IMR-90 (cell line): ENCODE results near the gene TFDP2. TPM values are rescaled to one million over a fixed set of nuclear protein-coding genes. Genes with fewer than 3 reads are reported as not detected.

Experiments used
- ATAC-seq: fragments of 200-7000 bp; cut with Tn5 transposase; 2 replicates; pipeline ENCODE4 v1.9.1; 2020; ENCODE audit warnings: low read depth, mild to moderate bottlenecking, moderate library complexity
- BruUV-seq: library from RNA; stranded (reverse); fragments of 400-500 nt; replicated peaks from 2 replicates; lab custom pipeline; 2021; lab: Mats Ljungman, UMichigan
- CTCF ChIA-PET: fragments of 300-600 bp; formaldehyde crosslinking; extraction: SDS; loops from one replicate; lab custom pipeline; 2021; ENCODE audit warnings: antibody characterized with exemption; lab: Yijun Ruan, JAX
- POLR2A ChIA-PET: fragments of 300-600 bp; sonication (Branson Sonifier 250); formaldehyde crosslinking; loops from one replicate; lab custom pipeline; 2022; ENCODE audit warnings: antibody characterized with exemption; ENCODE audit not compliant: unreplicated experiment; lab: Charles Lee
- DNase-seq: peaks from one replicate; pipeline ENCODE4 v3.0.0; 2013
- H2AFZ ChIP-seq: replicated peaks from 2 replicates; pipeline ENCODE3; 2013; ENCODE audit warnings: low read length, mild to moderate bottlenecking; ENCODE audit not compliant: poor library complexity
- H2AK5ac ChIP-seq: 2 replicates; pipeline ENCODE4 v1.6.1; 2013; ENCODE audit warnings: low read depth, low read length, inconsistent platforms
- H2AK9ac ChIP-seq: replicated peaks from 2 replicates; pipeline ENCODE3; 2013; ENCODE audit warnings: mild to moderate bottlenecking, low read depth, low read length, moderate library complexity; ENCODE audit not compliant: poor library complexity
- H2BK120ac ChIP-seq: 2 replicates; pipeline ENCODE4 v1.6.1; 2013; ENCODE audit warnings: low read depth, low read length, inconsistent platforms
- H2BK15ac ChIP-seq: 3 replicates; pipeline ENCODE4 v1.6.1; 2013; ENCODE audit warnings: low read depth, low read length, inconsistent platforms
- H2BK20ac ChIP-seq: 2 replicates; pipeline ENCODE4 v1.6.1; 2013; ENCODE audit warnings: low read depth, mild to moderate bottlenecking, inconsistent platforms, low read length, moderate library complexity
- H2BK5ac ChIP-seq: 2 replicates; pipeline ENCODE4 v1.6.1; 2013; ENCODE audit warnings: mild to moderate bottlenecking, low read depth, low read length, inconsistent platforms; ENCODE audit not compliant: poor library complexity, severe bottlenecking
- H3K14ac ChIP-seq: replicated peaks from 2 replicates; pipeline ENCODE4 v1.6.1; 2013; ENCODE audit warnings: low read depth, low read length, inconsistent platforms
- H3K18ac ChIP-seq: 2 replicates; pipeline ENCODE4 v1.6.1; 2013; ENCODE audit warnings: low read depth, low read length, control low read depth
- H3K23ac ChIP-seq: 2 replicates; pipeline ENCODE4 v1.6.1; 2013; ENCODE audit warnings: low read depth, low read length, inconsistent platforms
- H3K27ac ChIP-seq: 2 replicates; pipeline ENCODE4 v1.5.1; 2013; ENCODE audit warnings: mild to moderate bottlenecking, control low read depth, low read length; ENCODE audit not compliant: insufficient read depth
- H3K27me3 ChIP-seq: 2 replicates; pipeline ENCODE4 v1.6.1; 2013; ENCODE audit warnings: low read length; ENCODE audit not compliant: control insufficient read depth, insufficient read depth
- H3K36me3 ChIP-seq: 2 replicates; pipeline ENCODE4 v1.6.1; 2013; ENCODE audit warnings: low read length, mixed read lengths; ENCODE audit not compliant: control insufficient read depth, insufficient read depth
- H3K4ac ChIP-seq: 2 replicates; pipeline ENCODE4 v1.6.1; 2013; ENCODE audit warnings: low read depth, low read length, inconsistent platforms
- H3K4me1 ChIP-seq: 2 replicates; pipeline ENCODE4 v1.6.1; 2013; ENCODE audit warnings: low read length, mixed read lengths; ENCODE audit not compliant: control insufficient read depth, insufficient read depth
- H3K4me2 ChIP-seq: 2 replicates; pipeline ENCODE4 v1.6.1; 2013; ENCODE audit warnings: low read depth, mild to moderate bottlenecking, control low read depth, low read length, moderate library complexity
- H3K4me3 ChIP-seq: 2 replicates; pipeline ENCODE4 v1.5.1; 2013; ENCODE audit warnings: low read depth, mild to moderate bottlenecking, control low read depth, low read length, moderate library complexity; ENCODE audit not compliant: insufficient read depth
- H3K56ac ChIP-seq: 2 replicates; pipeline ENCODE4 v1.6.1; 2013; ENCODE audit warnings: low read length, inconsistent platforms; ENCODE audit not compliant: insufficient read depth; ENCODE audit errors: extremely low read depth
- H3K79me1 ChIP-seq, 2 experiments: 2 replicates each; pipeline ENCODE4 v1.6.1; 2013; ENCODE audit warnings: low read length in 2 of 2, inconsistent platforms in 1 of 2, low read depth in 1 of 2
- H3K9ac ChIP-seq: 2 replicates; pipeline ENCODE4 v1.6.1; 2013; ENCODE audit warnings: low read depth, low read length, control low read depth
- H3K9me1 ChIP-seq: 2 replicates; pipeline ENCODE4 v1.6.1; 2013; ENCODE audit warnings: low read length, inconsistent platforms; ENCODE audit not compliant: insufficient read depth
- H3K9me3 ChIP-seq: 2 replicates; pipeline ENCODE4 v1.6.1; 2013; ENCODE audit warnings: low read length; ENCODE audit not compliant: control insufficient read depth, insufficient read depth
- H4K20me1 ChIP-seq: 2 replicates; pipeline ENCODE4 v1.6.1; 2013; ENCODE audit warnings: low read length, inconsistent platforms; ENCODE audit not compliant: insufficient read depth
- H4K5ac ChIP-seq: 2 replicates; pipeline ENCODE4 v1.6.1; 2013; ENCODE audit warnings: mild to moderate bottlenecking, low read depth, low read length, control low read depth
- H4K8ac ChIP-seq, 2 experiments: 2 replicates each; pipeline ENCODE4 v1.6.1; 2013; ENCODE audit warnings: low read depth in 2 of 2, low read length in 2 of 2, control low read depth in 1 of 2, inconsistent platforms in 1 of 2
- H4K91ac ChIP-seq: 2 replicates; pipeline ENCODE4 v1.6.1; 2013; ENCODE audit warnings: low read depth, low read length, inconsistent platforms; ENCODE audit not compliant: insufficient read depth
- BHLHE40 ChIP-seq: fragments of 150-350 bp; IDR thresholded peaks from 2 replicates; pipeline ENCODE4 v1.6.1; 2016; ENCODE audit warnings: mild to moderate bottlenecking, low read depth, low read length
- WGBS, 2 experiments: methylation state at CpG; one replicate each; pipeline versions ENCODE4 v1.1.5 to v1.1.7; 2013; ENCODE audit warnings: missing lambda C conversion rate in 2 of 2; ENCODE audit not compliant: insufficient read length in 1 of 2; ENCODE audit errors: extremely low coverage in 2 of 2; 5-methylcytosine and 5-hydroxymethylcytosine counted together
- dilution Hi-C: fragments of 300-500 bp; cut with HindIII; formaldehyde crosslinking; loops from one replicate; pipeline ENCODE4 v1.14.3; 2018; ENCODE audit warnings: low sequenced_read_pairs; ENCODE audit not compliant: unreplicated experiment
- in situ Hi-C: fragments of 300-500 bp; cut with MboI; formaldehyde crosslinking; loops from 3 replicates; pipeline ENCODE4 v1.14.3; 2019; ENCODE audit warnings: low sequenced_read_pairs, inconsistent platforms, mixed read lengths
- intact Hi-C: fragments of 100-400 bp; cut with micrococcal nuclease; formaldehyde crosslinking; loops from 2 replicates; pipeline ENCODE4 v1.10.0; 2022
- polyA plus RNA-seq, 3 experiments: library from polyadenylated mRNA; depleted of rRNA; stranded (reverse); fragments of >200 nt; gene quantifications; 2 replicates each; pipeline ENCODE4 v1.2.3, GENCODE V29; 2012; ENCODE audit warnings: low replicate concordance in 1 of 3
- total RNA-seq: library from RNA; depleted of rRNA; stranded (reverse); fragments of >200 nt; gene quantifications from 2 replicates; pipeline ENCODE4 v1.2.3, GENCODE V29; 2012
- TF ChIP-seq, protein P1 (sequence below): conservative IDR thresholded peaks from 2 replicates; pipeline ENCODE4 v1.5.1; 2012; ENCODE audit warnings: mild to moderate bottlenecking, low read depth, low read length, improper control_type of control experiment
- TF ChIP-seq, protein P2 (sequence below): fragments of 150-350 bp; IDR thresholded peaks from 2 replicates; pipeline ENCODE4 v1.6.1; 2017; ENCODE audit warnings: mild to moderate bottlenecking, antibody characterized with exemption, low read length, low read depth

Gene TFDP2
- total and polyA plus RNA-seq, 2 of the 4 experiments (the other 2 are of a cell fraction) = 10.7 to 23.7 TPM

DNA sequence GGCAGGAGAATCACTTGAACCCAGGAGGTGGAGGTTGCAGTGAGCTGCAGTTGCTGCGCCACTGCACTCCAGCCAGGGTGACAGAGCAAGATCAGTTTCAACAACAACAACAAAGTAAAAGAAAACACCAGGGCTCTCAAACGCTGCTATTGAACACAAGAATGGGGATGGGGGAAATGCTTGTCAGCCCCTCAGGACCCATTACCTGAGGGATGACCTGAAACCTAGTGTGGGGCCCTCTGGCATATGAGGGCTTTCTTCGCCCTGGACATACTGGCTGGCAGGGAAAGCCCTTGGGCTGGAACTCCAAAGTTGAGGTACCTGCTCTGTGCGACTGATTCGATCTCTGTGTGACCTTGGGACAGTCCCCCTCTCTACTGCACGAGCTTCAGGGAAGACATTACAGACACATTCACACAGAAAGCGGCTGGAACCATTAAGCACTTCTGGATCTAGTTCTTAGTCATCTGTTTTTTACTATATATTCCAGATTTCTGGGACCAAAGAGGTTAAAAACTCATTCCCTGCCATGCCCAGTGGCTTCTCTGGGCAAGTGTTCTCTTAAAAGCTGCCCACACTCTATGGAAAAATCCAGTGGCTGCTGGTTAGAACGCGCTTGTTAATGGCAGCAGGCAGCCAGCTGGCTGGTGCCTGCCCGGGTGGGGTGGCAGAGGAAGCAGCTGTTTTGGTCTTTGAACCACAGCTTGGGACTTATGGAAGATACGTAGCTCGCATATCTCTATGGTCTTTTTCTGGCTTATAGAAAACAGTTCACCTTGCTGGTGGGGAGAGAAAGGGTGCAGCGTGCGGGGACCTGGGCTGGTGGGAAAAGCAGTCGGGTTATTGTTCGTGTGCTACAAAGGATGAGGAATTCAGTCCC, 215.7 kb downstream of the TFDP2 start:
- no peak overlapping the region for H2BK20ac ChIP-seq
- POLR2A ChIA-PET = interaction anchor here (0.6 kb wide), 1 partner anchor 107 kb away, joined by 5 read pairs; no protein-coding TSS in a partner anchor
- no peak overlapping the region for H3K27ac ChIP-seq
- no peak for TF ChIP-seq BHLHE40
- TF ChIP-seq, protein P1, sequence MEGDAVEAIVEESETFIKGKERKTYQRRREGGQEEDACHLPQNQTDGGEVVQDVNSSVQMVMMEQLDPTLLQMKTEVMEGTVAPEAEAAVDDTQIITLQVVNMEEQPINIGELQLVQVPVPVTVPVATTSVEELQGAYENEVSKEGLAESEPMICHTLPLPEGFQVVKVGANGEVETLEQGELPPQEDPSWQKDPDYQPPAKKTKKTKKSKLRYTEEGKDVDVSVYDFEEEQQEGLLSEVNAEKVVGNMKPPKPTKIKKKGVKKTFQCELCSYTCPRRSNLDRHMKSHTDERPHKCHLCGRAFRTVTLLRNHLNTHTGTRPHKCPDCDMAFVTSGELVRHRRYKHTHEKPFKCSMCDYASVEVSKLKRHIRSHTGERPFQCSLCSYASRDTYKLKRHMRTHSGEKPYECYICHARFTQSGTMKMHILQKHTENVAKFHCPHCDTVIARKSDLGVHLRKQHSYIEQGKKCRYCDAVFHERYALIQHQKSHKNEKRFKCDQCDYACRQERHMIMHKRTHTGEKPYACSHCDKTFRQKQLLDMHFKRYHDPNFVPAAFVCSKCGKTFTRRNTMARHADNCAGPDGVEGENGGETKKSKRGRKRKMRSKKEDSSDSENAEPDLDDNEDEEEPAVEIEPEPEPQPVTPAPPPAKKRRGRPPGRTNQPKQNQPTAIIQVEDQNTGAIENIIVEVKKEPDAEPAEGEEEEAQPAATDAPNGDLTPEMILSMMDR = no peak
- TF ChIP-seq, protein P2, sequence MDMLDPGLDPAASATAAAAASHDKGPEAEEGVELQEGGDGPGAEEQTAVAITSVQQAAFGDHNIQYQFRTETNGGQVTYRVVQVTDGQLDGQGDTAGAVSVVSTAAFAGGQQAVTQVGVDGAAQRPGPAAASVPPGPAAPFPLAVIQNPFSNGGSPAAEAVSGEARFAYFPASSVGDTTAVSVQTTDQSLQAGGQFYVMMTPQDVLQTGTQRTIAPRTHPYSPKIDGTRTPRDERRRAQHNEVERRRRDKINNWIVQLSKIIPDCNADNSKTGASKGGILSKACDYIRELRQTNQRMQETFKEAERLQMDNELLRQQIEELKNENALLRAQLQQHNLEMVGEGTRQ = no peak
- H2BK120ac ChIP-seq = no peak overlapping the region
- H3K56ac ChIP-seq = no peak overlapping the region
- WGBS, 2 experiments = 98% methylated on average over 6 of the region's 16 CpGs; no CpG with 5 or more reads in 1 of the 2 experiments
- no peak overlapping the region for H3K9ac ChIP-seq
- no peak overlapping the region for H3K4ac ChIP-seq
- H3K4me3 ChIP-seq = no peak overlapping the region
- intact Hi-C loops (no loop called here), in situ Hi-C loops (no loop called here), dilution Hi-C loops (no loop called here)
- H3K36me3 ChIP-seq = no peaks in the 10 kb centered on the region
- H3K27me3 ChIP-seq = no peaks in the 10 kb centered on the region
- H4K20me1 ChIP-seq = no peaks in the 10 kb centered on the region
- ATAC-seq (no peak), DNase-seq (no peak)
- no peak overlapping the region for H3K4me2 ChIP-seq
- H3K9me3 ChIP-seq = no peaks in the 10 kb centered on the region
- no peak overlapping the region for H2AK9ac ChIP-seq
- no peaks in the 10 kb centered on the region for H3K4me1 ChIP-seq
- no TSS peak for BruUV-seq
- H4K5ac ChIP-seq = no peak overlapping the region
- no peak overlapping the region for H2AFZ ChIP-seq
- H3K18ac ChIP-seq = no peak overlapping the region
- no peak overlapping the region for H4K91ac ChIP-seq
- H3K14ac ChIP-seq = no peak overlapping the region
- CTCF ChIA-PET = interaction anchor here (0.7 kb wide), 1 partner anchor 13 kb away, joined by 3 read pairs; no protein-coding TSS in a partner anchor
- H4K8ac ChIP-seq = no peak overlapping the region
- no peak overlapping the region for H2AK5ac ChIP-seq
- no peak overlapping the region for H2BK15ac ChIP-seq
- no peak overlapping the region for H3K23ac ChIP-seq
- peaks cover 4% of the 10 kb centered on the region; the same call in 1 of the 2 replicates for H3K9me1 ChIP-seq
- H2BK5ac ChIP-seq = no peak overlapping the region
- no peaks in the 10 kb centered on the region for H3K79me1 ChIP-seq
